ENCODE results near the gene MRGPRF. TPM values are rescaled to one million over a fixed set of nuclear protein-coding genes. Genes with fewer than 3 reads are reported as not detected.
"Not testable (repeated sequence)": the region's sequence is repeated elsewhere in the genome, so short reads cannot be mapped to it uniquely, and the experiment has no call there.

Gene MRGPRF
- total and polyA plus RNA-seq, 8 donors, result 6.7 to 123 (median 20.8) TPM

DNA sequence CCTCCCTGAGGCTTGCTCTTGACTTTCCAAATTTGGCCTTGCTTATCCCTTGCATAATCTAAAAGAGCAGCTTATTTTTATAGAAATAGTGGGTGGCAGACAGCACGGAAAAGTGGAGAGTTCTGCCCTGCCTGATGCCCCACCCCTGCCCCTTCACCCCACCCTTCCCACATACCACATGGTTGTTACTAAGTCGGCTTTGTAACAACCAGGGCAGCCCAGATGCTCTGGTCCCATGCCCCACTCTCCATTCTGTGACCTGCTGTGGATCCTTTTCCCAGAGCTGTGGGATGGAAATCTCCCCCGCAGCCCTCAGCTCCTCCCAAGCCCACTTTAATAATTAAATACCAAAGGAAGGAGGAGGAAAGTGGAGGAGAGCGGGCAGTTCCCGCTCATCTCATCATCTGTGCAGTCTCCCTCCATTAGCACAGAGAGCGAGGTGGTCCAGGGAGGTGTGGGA is 10.9 kb downstream of the MRGPRF start:
- H3K36me3 ChIP-seq, result peaks cover 14 to 34% (median 27%) of the 10 kb centered on the region in 4 donors
- intact Hi-C loops (cut with DNase I; ENCODE audit: low total_unique reads), result no loop called here
- H3K27me3 ChIP-seq, result no peaks in the 10 kb centered on the region
- H3K27ac ChIP-seq, result peak overlapping the region in 4 of 5 donors; percentile 65 to 94 (median 83)
- peak in 1 of 2 donors; percentile 20 for DNase-seq
- TF ChIP-seq, protein P1, sequence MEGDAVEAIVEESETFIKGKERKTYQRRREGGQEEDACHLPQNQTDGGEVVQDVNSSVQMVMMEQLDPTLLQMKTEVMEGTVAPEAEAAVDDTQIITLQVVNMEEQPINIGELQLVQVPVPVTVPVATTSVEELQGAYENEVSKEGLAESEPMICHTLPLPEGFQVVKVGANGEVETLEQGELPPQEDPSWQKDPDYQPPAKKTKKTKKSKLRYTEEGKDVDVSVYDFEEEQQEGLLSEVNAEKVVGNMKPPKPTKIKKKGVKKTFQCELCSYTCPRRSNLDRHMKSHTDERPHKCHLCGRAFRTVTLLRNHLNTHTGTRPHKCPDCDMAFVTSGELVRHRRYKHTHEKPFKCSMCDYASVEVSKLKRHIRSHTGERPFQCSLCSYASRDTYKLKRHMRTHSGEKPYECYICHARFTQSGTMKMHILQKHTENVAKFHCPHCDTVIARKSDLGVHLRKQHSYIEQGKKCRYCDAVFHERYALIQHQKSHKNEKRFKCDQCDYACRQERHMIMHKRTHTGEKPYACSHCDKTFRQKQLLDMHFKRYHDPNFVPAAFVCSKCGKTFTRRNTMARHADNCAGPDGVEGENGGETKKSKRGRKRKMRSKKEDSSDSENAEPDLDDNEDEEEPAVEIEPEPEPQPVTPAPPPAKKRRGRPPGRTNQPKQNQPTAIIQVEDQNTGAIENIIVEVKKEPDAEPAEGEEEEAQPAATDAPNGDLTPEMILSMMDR (IDR thresholded peaks at IDR 0.05), result no peak
- TF ChIP-seq POLR2A (IDR thresholded peaks at IDR 0.05) (no peak), EP300 (IDR thresholded peaks at IDR 0.05) (no peak), POLR2AphosphoS5 (IDR thresholded peaks at IDR 0.05) (no peak)
- peaks cover under 1 to 99% (median 53%) of the 10 kb centered on the region in 4 donors for H3K4me1 ChIP-seq
- 57 to 83% (median 66%) methylated on average over 6 of the region's 6 CpGs for WGBS, 5 donors
- H3K4me3 ChIP-seq, result no peak overlapping the region
- H3K9me3 ChIP-seq, result no peaks in the 10 kb centered on the region

DNA sequence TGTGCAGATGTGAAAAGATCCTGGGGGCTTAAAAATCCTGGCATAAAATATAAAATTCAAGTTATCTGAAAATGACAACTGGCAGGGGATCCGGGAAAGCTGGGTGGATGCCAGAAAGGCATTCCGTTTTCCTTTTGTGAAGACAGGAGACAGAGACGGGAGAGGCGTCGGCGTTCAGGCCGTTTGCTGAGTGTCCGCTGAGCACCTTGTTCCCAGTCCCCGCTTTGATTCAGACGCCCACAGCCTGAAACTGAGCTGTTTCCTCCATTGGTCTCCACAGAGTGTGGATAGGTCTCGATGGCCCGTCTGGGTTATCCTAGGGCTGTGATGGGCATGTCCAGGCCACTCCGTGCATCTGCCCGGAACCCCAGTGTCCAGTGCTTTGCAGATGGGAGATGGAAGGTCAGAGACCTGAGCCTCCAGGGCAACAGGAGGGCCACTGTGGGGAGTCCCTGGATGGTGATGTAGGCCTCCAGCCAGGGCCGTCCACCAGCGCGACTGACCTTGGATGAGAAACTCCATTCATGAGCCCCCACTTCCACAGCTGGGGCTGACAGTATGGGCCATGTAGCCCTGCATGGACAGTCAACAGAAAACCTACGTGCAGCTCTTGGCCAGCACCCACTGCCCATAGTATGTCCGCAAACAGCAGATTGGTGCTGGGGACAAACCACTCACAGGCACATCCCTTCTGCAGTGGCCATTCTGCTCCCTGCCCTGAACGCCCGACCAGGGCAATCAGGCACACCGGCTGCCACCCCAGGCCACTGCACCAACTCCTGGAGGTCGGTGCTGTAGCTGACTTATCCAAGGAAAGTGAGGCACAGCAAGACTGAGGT is 11.6 kb downstream of the MRGPRF start:
- intact Hi-C loops (cut with DNase I; ENCODE audit: low total_unique reads), result no loop called here

DNA sequence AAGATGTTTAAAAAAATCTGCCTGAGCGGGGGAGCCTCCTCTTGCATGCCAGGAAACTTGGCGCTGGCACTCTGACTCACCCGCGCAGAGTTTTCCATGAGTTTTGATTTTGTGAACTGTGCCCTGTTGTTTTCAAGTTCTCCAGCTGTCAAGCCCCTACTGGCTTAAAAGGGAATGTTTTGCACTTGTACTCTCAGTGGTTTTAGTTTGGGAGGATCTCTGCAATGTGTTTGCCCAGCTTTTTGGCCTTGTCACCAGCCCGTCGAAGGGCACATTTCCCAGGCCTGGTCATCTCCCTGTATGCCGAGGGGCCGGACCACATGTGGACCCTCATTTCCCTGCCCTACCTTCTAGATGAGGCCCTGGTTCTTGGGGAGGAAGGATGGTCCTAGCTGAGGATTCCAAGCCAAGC is 12.2 kb downstream of the MRGPRF start:
- no peak for TF ChIP-seq EP300 (IDR thresholded peaks at IDR 0.05)
- TF ChIP-seq, protein P1 (IDR thresholded peaks at IDR 0.05), result peak in 5 of 7 experiments; percentile 8 to 45 (median 42)
- TF ChIP-seq POLR2A (IDR thresholded peaks at IDR 0.05), result no peak
- TF ChIP-seq POLR2AphosphoS5 (IDR thresholded peaks at IDR 0.05), result peak in 2 of 3 donors; percentile 68 to 86
- intact Hi-C loops (cut with DNase I; ENCODE audit: low total_unique reads), result no loop called here
- DNase-seq, result peak in 1 of 2 donors; percentile 84
- Histone ChIP-seq H3K4me3 (no peak overlapping the region), H3K27ac (peak overlapping the region in 4 of 5 donors; percentile 65 to 94 (median 83)), H3K27me3 (no peaks in the 10 kb centered on the region), H3K36me3 (peaks cover 10 to 28% (median 20%) of the 10 kb centered on the region in 4 donors), H3K4me1 (peaks cover 0 to 86% (median 47%) of the 10 kb centered on the region in 4 donors), H3K9me3 (no peaks in the 10 kb centered on the region)
- WGBS, 5 donors, result 27 to 57% (median 48%) methylated on average over 8 of the region's 8 CpGs

More for the DNA sequence above, 11.6 kb downstream of the MRGPRF start:
- no peak overlapping the region for H3K4me3 ChIP-seq
- H3K9me3 ChIP-seq, result no peaks in the 10 kb centered on the region
- TF ChIP-seq POLR2AphosphoS5 (IDR thresholded peaks at IDR 0.05), result no peak
- no peak for TF ChIP-seq EP300 (IDR thresholded peaks at IDR 0.05)
- TF ChIP-seq, protein P1 (IDR thresholded peaks at IDR 0.05), result no peak
- no peak for TF ChIP-seq POLR2A (IDR thresholded peaks at IDR 0.05)
- peaks cover 0 to 92% (median 50%) of the 10 kb centered on the region in 4 donors for H3K4me1 ChIP-seq
- peak in 1 of 2 donors; percentile 19 for DNase-seq
- H3K27ac ChIP-seq, result peak overlapping the region in 4 of 5 donors; percentile 65 to 94 (median 83)
- H3K36me3 ChIP-seq, result peaks cover 14 to 34% (median 25%) of the 10 kb centered on the region in 4 donors
- no peaks in the 10 kb centered on the region for H3K27me3 ChIP-seq
- WGBS, 5 donors, result 77 to 83% (median 77%) methylated on average over 13 to 23 of the region's 23 CpGs

DNA sequence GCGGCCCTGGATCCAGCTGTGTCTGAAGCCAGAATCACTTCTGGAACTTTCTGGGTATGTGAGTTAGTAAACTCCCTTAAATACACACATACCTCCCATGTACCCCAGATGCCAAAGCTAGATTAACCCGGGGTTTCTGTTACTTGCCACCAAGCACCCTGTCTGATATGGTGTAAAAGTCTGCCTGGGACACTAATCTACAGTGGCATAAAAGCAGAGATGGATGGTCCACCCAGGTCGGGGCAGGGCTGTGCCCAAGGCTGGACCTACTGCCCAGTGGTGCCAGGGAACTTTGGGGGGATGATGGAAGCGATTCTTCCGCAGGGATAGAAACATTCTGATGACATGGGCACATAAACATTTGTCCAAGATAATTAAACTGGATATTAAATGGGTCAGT is 12.7 kb downstream of the MRGPRF start:
- TF ChIP-seq, protein P1 (IDR thresholded peaks at IDR 0.05), result no peak
- TF ChIP-seq EP300 (IDR thresholded peaks at IDR 0.05), result no peak
- TF ChIP-seq POLR2A (IDR thresholded peaks at IDR 0.05), result no peak
- TF ChIP-seq POLR2AphosphoS5 (IDR thresholded peaks at IDR 0.05), result no peak
- Histone ChIP-seq H3K36me3 (peaks cover 5 to 24% (median 16%) of the 10 kb centered on the region in 4 donors), H3K4me1 (peaks cover 0 to 81% (median 45%) of the 10 kb centered on the region in 4 donors), H3K27me3 (no peaks in the 10 kb centered on the region), H3K27ac (peak overlapping the region; percentile 15 to 94 (median 72)), H3K9me3 (no peaks in the 10 kb centered on the region), H3K4me3 (no peak overlapping the region)
- no peak for DNase-seq
- WGBS, 5 donors, result 60 to 75% (median 73%) methylated on average over 5 of the region's 5 CpGs
- intact Hi-C loops (cut with DNase I; ENCODE audit: low total_unique reads), result no loop called here

DNA sequence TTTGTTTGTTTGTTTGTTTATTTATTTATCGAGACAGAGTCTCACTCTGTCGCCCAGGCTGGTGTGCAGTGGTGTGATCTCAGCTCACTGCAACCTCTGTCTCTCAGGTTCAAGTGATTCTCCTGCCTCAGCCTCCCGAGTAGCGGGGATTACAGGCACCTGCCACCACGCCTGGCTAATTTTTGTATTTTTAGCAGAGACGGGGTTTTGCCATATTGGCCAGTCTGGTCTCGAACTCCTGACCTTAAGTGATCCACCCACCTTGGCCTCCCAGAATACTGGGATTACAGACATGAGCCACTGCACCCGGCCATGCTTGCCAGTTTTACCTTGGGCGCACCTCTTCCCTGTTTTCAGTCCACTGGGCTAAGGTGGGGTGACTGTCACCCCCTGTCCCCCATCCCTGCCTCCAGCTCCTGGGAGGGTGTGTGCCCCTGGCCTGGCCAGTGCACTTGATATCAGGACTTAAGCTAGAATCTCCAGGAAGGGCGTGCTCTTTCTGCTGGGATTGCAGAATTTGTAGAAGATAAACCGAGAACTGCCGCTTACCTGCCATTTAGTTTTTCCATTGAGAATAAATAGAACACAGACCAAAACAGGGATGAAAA is 13.2 kb downstream of the MRGPRF start:
- 77 to 86% (median 84%) methylated on average over 12 of the region's 12 CpGs for WGBS, 5 donors
- intact Hi-C loops (cut with DNase I; ENCODE audit: low total_unique reads); H3K27me3 ChIP-seq; H3K4me3 ChIP-seq; H3K9me3 ChIP-seq: not testable (repeated sequence)
- DNase-seq, result peak in 1 of 2 donors; percentile 3
- Histone ChIP-seq H3K4me1 (peaks cover 0 to 76% (median 42%) of the 10 kb centered on the region in 4 donors), H3K27ac (peak overlapping the region in 4 of 5 donors; percentile 65 to 94 (median 83)), H3K36me3 (peaks cover 0 to 19% (median 10%) of the 10 kb centered on the region in 4 donors)
